AG04449 (cell line): Measurements from ENCODE around the gene SOAT2.

Experiments
- CTCF ChIA-PET: fragments of 350-600 bp; formaldehyde crosslinking; extraction: SDS; loops from one replicate; lab custom pipeline; 2021; ENCODE audit warnings: antibody characterized with exemption; lab: Yijun Ruan, JAX
- POLR2A ChIA-PET: fragments of 400-600, 350-600 bp; formaldehyde crosslinking; extraction: SDS; loops from one replicate; lab custom pipeline; 2020; ENCODE audit warnings: antibody characterized with exemption, inconsistent platforms; lab: Yijun Ruan, JAX
- DNase-seq: peaks from one replicate; pipeline ENCODE4 v3.0.0-alpha.2; 2010; ENCODE audit warnings: low read depth, low spot score
- H3K4me3 ChIP-seq: 2 replicates; pipeline ENCODE4 v1.5.1; 2011; ENCODE audit warnings: low read depth, mild to moderate bottlenecking, control low read depth, low read length
- TF ChIP-seq, protein P1 (sequence below): IDR thresholded peaks from one replicate; pipeline ENCODE4 v1.5.1; 2011; ENCODE audit warnings: mild to moderate bottlenecking, moderate library complexity, low read length, control low read depth, inconsistent platforms; ENCODE audit not compliant: insufficient read depth; ENCODE audit errors: missing control alignments

The SOAT2 gene

DNA sequence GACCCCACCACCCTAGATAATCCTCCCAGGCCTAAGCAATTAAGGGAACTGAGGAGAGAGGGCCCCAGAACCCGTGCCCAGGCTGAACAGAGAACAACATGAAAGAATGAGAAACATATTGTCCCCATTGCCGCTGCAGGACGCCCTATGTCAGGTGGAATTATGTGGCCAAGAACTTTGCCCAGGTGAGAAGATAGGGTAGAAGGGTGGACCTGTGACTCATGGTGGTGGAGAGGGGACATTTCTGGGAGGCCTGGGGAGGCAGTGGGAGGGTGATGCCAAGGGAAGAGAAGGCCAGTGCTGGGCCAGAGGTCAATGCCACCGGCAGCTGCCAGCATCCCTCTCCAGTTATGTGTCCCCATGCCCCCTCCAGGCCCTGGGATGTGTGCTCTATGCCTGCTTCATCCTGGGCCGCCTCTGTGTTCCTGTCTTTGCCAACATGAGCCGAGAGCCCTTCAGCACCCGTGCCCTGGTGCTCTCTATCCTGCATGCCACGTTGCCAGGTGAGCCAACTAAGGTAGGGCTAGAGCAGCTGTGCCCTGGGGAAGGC is 15.5 kb downstream of the SOAT2 start:
- ChIA-PET POLR2A (no interaction called here), CTCF (no interaction called here)
- H3K4me3 ChIP-seq: no peak overlapping the region
- DNase-seq: no peak
- TF ChIP-seq, protein P1, sequence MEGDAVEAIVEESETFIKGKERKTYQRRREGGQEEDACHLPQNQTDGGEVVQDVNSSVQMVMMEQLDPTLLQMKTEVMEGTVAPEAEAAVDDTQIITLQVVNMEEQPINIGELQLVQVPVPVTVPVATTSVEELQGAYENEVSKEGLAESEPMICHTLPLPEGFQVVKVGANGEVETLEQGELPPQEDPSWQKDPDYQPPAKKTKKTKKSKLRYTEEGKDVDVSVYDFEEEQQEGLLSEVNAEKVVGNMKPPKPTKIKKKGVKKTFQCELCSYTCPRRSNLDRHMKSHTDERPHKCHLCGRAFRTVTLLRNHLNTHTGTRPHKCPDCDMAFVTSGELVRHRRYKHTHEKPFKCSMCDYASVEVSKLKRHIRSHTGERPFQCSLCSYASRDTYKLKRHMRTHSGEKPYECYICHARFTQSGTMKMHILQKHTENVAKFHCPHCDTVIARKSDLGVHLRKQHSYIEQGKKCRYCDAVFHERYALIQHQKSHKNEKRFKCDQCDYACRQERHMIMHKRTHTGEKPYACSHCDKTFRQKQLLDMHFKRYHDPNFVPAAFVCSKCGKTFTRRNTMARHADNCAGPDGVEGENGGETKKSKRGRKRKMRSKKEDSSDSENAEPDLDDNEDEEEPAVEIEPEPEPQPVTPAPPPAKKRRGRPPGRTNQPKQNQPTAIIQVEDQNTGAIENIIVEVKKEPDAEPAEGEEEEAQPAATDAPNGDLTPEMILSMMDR: no peak

- CTCF ChIA-PET: interaction anchor here (1.0 kb wide), 1 partner anchor 18 kb away, joined by 3 read pairs; no protein-coding TSS in a partner anchor
- POLR2A ChIA-PET: no interaction called here
- no peak for DNase-seq
- no peak overlapping the region for H3K4me3 ChIP-seq
- TF ChIP-seq, protein P1: no peak
These were observed 17.6 kb downstream of the SOAT2 start for GRCh38 chr12:53120685-53121525.

DNA sequence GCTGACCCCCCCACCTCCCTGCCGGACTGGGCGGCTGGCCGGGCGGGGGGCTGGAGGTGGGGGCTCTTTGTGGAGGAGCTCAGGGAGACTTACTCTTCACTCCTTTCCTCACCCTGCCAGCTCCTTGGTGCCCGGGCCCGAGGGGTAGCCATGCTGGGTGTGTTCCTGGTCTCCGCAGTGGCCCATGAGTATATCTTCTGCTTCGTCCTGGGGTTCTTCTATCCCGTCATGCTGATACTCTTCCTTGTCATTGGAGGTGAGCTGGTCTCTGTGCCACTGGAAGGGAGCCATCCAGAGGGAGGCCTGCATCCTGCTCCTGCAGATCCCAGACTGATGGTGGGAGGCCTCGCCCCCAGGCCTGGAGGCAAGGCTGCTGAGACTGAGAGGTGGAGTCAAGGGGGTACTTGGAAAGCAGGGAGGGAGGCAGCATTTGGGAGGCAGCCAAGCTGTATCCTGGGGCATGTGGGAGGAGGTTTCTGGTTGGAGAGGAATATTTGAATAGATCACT is 19.7 kb downstream of the SOAT2 start:
- no peak overlapping the region for H3K4me3 ChIP-seq
- TF ChIP-seq, protein P1: no peak
- POLR2A ChIA-PET: no interaction called here
- CTCF ChIA-PET: interaction anchor here (1.4 kb wide), 1 partner anchor 37 kb away, joined by 4 read pairs; no protein-coding TSS in a partner anchor
- no peak for DNase-seq

GRCh38 chr12:53123578-53124351 is 20.5 kb downstream of the SOAT2 start:
- no peak for DNase-seq
- ChIA-PET CTCF (interaction anchor here (1.4 kb wide), 1 partner anchor 36 kb away, joined by 4 read pairs; no protein-coding TSS in a partner anchor), POLR2A (no interaction called here)
- TF ChIP-seq, protein P1: no peak
- H3K4me3 ChIP-seq: no peak overlapping the region

DNA sequence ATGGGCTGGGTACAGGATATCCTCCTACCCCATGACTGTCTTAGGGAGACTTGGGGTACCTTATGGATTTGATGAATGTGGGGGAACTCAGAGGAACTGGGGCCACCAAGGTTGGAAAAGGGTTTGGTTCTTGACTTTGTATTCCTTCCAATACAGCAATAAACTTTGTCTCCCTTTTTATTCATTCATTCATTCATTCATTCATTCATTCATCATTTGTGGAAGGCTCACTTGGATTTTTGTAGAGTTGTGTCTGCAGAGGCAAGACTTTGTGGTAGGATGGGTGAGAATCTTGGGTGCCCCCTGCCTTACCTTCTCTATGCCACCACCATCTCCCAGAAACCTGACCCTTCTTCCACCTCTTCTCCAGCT is 21.1 kb downstream of the SOAT2 start:
- DNase-seq: no peak
- CTCF ChIA-PET: interaction anchor here (0.8 kb wide), 1 partner anchor 36 kb away, joined by 3 read pairs; no protein-coding TSS in a partner anchor
- TF ChIP-seq, protein P1: no peak
- POLR2A ChIA-PET: no interaction called here
- no peak overlapping the region for H3K4me3 ChIP-seq
